ENCODE measurements around the gene LHFPL2.

- TF ChIP-seq POLR2A (IDR thresholded peaks at IDR 0.05), result no peak
- TF ChIP-seq, protein P1, sequence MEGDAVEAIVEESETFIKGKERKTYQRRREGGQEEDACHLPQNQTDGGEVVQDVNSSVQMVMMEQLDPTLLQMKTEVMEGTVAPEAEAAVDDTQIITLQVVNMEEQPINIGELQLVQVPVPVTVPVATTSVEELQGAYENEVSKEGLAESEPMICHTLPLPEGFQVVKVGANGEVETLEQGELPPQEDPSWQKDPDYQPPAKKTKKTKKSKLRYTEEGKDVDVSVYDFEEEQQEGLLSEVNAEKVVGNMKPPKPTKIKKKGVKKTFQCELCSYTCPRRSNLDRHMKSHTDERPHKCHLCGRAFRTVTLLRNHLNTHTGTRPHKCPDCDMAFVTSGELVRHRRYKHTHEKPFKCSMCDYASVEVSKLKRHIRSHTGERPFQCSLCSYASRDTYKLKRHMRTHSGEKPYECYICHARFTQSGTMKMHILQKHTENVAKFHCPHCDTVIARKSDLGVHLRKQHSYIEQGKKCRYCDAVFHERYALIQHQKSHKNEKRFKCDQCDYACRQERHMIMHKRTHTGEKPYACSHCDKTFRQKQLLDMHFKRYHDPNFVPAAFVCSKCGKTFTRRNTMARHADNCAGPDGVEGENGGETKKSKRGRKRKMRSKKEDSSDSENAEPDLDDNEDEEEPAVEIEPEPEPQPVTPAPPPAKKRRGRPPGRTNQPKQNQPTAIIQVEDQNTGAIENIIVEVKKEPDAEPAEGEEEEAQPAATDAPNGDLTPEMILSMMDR (IDR thresholded peaks at IDR 0.05), result no peak
Measured at GRCh38 chr5:78499485-78499884, 149.1 kb downstream of the LHFPL2 start.

Measured in uterus (tissue), 2 donors.